Measurements from ENCODE around the gene SNCB.

The SNCB gene

DNA sequence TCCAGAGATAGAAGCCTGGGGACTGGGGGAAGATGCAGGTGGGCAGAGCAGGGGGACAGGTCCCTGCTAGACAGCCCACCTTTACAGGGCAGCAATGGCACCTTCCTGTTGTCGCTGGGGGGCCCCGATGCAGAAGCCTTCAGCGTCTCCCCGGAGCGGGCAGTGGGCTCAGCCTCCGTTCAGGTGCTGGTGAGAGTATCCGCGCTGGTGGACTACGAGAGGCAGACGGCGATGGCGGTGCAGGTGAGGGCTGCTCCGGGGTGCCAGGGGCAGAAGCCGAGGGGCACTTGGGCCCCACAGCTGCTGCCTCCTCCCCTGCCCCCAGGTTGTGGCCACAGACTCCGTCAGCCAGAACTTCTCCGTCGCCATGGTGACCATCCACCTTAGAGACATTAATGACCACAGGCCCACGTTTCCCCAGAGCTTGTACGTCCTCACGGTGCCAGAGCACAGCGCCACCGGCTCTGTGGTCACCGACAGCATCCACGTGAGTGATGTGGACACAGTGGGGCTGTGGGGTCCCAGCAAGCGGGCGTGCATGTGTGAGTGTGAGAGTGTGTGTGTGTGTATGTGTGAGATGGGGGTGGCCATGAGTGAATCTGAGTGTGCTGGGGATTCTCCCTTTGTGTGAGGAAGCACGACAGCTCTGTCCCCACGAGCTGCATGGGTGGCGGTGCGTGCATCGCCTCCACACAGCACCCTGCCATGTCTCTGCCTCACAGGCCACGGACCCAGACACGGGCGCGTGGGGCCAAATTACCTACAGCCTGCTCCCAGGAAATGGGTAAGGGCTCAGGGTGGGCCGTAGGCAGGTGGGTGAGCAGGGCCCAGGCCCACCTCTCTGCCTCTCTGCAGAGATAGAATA is 52.8 kb downstream of the SNCB start:
- DNase-seq (ENCODE audit: low read depth in 1 of 2, low spot score in 1 of 2), result no peak
- TF ChIP-seq GABPA (IDR thresholded peaks at IDR 0.05; ENCODE audit: low read depth) (no peak), SPI1 (IDR thresholded peaks at IDR 0.05; ENCODE audit: borderline replicate concordance, low read depth) (no peak), POLR2AphosphoS5 (IDR thresholded peaks at IDR 0.05; ENCODE audit: low read depth) (no peak)
- TF ChIP-seq, protein P1, sequence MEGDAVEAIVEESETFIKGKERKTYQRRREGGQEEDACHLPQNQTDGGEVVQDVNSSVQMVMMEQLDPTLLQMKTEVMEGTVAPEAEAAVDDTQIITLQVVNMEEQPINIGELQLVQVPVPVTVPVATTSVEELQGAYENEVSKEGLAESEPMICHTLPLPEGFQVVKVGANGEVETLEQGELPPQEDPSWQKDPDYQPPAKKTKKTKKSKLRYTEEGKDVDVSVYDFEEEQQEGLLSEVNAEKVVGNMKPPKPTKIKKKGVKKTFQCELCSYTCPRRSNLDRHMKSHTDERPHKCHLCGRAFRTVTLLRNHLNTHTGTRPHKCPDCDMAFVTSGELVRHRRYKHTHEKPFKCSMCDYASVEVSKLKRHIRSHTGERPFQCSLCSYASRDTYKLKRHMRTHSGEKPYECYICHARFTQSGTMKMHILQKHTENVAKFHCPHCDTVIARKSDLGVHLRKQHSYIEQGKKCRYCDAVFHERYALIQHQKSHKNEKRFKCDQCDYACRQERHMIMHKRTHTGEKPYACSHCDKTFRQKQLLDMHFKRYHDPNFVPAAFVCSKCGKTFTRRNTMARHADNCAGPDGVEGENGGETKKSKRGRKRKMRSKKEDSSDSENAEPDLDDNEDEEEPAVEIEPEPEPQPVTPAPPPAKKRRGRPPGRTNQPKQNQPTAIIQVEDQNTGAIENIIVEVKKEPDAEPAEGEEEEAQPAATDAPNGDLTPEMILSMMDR (IDR thresholded peaks at IDR 0.05; ENCODE audit: insufficient read depth, low read length), result no peak
- TF ChIP-seq, protein P2, sequence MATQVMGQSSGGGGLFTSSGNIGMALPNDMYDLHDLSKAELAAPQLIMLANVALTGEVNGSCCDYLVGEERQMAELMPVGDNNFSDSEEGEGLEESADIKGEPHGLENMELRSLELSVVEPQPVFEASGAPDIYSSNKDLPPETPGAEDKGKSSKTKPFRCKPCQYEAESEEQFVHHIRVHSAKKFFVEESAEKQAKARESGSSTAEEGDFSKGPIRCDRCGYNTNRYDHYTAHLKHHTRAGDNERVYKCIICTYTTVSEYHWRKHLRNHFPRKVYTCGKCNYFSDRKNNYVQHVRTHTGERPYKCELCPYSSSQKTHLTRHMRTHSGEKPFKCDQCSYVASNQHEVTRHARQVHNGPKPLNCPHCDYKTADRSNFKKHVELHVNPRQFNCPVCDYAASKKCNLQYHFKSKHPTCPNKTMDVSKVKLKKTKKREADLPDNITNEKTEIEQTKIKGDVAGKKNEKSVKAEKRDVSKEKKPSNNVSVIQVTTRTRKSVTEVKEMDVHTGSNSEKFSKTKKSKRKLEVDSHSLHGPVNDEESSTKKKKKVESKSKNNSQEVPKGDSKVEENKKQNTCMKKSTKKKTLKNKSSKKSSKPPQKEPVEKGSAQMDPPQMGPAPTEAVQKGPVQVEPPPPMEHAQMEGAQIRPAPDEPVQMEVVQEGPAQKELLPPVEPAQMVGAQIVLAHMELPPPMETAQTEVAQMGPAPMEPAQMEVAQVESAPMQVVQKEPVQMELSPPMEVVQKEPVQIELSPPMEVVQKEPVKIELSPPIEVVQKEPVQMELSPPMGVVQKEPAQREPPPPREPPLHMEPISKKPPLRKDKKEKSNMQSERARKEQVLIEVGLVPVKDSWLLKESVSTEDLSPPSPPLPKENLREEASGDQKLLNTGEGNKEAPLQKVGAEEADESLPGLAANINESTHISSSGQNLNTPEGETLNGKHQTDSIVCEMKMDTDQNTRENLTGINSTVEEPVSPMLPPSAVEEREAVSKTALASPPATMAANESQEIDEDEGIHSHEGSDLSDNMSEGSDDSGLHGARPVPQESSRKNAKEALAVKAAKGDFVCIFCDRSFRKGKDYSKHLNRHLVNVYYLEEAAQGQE (IDR thresholded peaks at IDR 0.05; ENCODE audit: insufficient replicate concordance, low read depth), result no peak
- Histone ChIP-seq H3K27ac (replicated peaks) (no peak overlapping the region), H3K4me3 (replicated peaks; ENCODE audit: insufficient read depth, low read length) (no peak overlapping the region), H3K27me3 (ENCODE audit: insufficient read depth, poor library complexity, severe bottlenecking) (no peaks in the 10 kb centered on the region)

DNA sequence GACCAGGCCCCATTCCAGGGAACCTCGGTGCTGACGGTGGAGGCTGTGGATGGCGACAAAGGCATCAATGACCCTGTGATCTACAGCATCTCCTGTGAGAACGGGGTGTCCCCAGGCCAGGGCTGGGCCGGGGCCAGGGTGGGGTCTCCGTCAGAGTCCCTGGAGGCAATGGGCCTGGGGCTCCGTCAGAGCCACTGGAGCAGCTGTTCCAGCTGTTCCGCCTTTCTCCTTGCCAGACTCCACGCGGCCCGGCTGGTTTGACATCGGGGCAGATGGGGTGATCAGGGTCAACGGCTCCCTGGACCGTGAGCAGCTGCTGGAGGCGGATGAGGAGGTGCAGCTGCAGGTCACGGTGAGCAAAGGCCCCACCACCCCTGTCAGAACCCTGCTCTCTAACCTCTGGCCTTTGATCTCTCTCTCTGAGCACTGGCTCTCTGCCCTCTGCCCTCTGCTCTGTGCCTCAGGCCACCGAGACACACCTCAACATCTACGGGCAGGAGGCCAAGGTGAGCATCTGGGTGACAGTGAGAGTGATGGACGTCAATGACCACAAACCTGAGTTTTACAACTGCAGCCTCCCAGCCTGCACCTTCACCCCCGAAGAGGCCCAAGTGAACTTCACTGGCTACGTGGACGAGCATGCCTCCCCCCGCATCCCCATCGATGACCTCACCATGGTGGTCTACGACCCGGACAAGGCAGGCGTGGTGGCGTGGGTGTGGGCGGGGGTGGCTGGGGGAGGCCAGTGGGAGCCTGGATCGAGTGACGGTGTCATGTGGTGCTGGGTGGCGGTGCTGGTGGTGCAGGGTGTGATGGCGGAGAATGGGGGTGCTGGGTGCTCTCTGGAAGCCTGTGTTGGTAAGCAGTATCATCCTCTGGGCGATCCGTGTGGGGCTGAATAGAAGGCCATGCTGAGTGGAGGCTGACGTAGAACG is 54.6 kb downstream of the SNCB start:
- DNase-seq (ENCODE audit: low read depth in 1 of 2, low spot score in 1 of 2), result no peak

DNA sequence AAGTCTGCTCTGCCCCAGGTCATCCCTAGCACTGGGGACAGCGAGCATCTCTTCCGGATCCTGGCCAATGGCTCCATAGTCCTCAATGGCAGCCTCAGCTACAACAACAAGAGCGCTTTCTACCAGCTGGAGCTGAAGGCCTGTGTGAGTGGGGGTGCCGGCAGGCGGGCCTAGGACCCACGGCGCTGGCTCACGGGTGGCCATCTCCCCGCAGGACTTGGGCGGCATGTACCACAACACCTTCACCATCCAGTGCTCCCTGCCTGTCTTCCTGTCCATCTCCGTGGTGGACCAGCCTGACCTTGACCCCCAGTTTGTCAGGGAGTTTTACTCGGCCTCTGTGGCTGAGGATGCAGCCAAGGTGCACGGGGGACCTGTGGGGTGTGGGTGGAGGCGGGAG is 55.3 kb downstream of the SNCB start:
- no peak for TF ChIP-seq POLR2AphosphoS5 (IDR thresholded peaks at IDR 0.05; ENCODE audit: low read depth)
- TF ChIP-seq GABPA (IDR thresholded peaks at IDR 0.05; ENCODE audit: low read depth), result no peak
- TF ChIP-seq, protein P2 (IDR thresholded peaks at IDR 0.05; ENCODE audit: insufficient replicate concordance, low read depth), result no peak
- DNase-seq (ENCODE audit: low read depth in 1 of 2, low spot score in 1 of 2), result no peak
- H3K27ac ChIP-seq (replicated peaks), result no peak overlapping the region
- no peaks in the 10 kb centered on the region for H3K27me3 ChIP-seq (ENCODE audit: insufficient read depth, poor library complexity, severe bottlenecking)
- no peak overlapping the region for H3K4me3 ChIP-seq (replicated peaks; ENCODE audit: insufficient read depth, low read length)

More for the DNA sequence above, 54.6 kb downstream of the SNCB start:
- TF ChIP-seq GABPA (IDR thresholded peaks at IDR 0.05; ENCODE audit: low read depth) (no peak), POLR2AphosphoS5 (IDR thresholded peaks at IDR 0.05; ENCODE audit: low read depth) (no peak), SPI1 (IDR thresholded peaks at IDR 0.05; ENCODE audit: borderline replicate concordance, low read depth) (no peak)
- TF ChIP-seq, protein P1 (IDR thresholded peaks at IDR 0.05; ENCODE audit: insufficient read depth, low read length), result no peak
- TF ChIP-seq, protein P2 (IDR thresholded peaks at IDR 0.05; ENCODE audit: insufficient replicate concordance, low read depth), result no peak
- Histone ChIP-seq H3K27ac (replicated peaks) (no peak overlapping the region), H3K27me3 (ENCODE audit: insufficient read depth, poor library complexity, severe bottlenecking) (no peaks in the 10 kb centered on the region), H3K4me3 (replicated peaks; ENCODE audit: insufficient read depth, low read length) (no peak overlapping the region)
